Stimulated activated CD8-positive, alpha-beta memory T cell treated with anti-CD3 and anti-CD28 coated beads, Interleukin-7, amount 100 ng/mL, for 24 hours (primary cell): ENCODE measurements around the gene NIT2.
A peak's percentile ranks its signal among the peaks of the same experiment; 100 is the strongest.

ENCODE experiments used
- DNase-seq: peaks from one replicate; pipeline ENCODE4 v3.0.0-alpha.2; 2020; ENCODE audit warnings: low read depth

Gene NIT2

GRCh38 chr3:100396967-100397366, 62.4 kb downstream of the NIT2 start:
- no peak for DNase-seq

DNA sequence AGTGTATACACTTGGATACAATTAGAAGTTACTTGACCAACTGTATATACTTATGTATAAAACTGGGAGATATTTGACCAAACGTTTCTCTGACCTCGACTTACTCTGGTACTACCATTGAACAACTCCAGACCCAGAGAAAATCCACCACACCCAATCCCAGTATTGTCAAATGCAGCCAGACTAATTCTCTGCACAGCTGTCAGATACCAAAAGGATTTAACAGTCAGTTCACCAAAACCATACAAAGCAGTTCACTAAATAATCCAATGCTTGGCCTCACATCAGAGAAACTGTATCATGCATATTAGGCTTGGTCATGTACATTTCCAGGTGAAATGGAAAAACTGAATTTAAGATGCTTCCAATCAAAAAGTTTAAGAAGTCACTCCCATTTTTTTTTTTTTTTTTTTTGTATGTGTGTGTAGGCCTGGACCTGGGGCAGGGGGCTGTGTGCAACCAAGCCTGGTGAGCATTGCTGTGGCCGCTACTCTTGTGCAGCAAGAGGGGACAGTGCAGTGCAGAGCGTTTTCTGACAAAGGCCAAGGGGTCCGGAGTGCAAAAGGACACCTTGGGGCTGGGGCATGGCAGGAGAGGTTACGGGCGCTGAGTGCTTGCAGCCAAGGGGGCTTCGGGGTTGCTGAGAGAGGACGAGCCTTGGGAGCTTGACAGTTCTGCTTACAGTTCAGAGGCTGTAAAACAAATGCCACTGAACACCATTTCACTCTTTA, 64.9 kb downstream of the NIT2 start:
- no peak for DNase-seq

- peak; percentile 9 for DNase-seq
These were observed 65.8 kb downstream of the NIT2 start for GRCh38 chr3:100400419-100400779.

GRCh38 chr3:100400780-100401673, 66.5 kb downstream of the NIT2 start, which contains the start of the genes LNP1 and TOMM70:
Gene LNP1 (plus strand): TSS chr3:100401539. CDS start chr3:100429730, 28,191 bp downstream.
Gene TOMM70 (minus strand): TSS chr3:100401089. CDS start chr3:100400949, 140 bp downstream.
- DNase-seq, result peak; percentile 88

DNA sequence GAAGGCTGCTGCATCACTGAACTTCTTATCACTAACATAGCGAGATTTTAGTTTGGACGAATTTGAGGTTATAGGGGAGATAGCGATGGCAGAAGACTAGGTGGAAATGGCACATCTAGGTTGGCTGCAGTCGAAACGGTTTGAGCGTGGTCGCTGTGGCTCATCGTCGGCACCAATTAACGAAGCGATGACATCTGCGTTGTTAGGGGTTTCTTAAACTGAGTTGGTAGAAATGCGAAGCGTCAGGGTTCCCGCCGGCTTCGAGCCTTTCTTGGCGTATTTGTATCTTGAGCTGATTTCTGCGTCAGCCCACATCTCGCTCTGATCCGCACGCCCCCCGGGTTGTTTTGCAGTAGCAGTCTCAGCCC, 67.1 kb downstream of the NIT2 start:
- peak; percentile 20 for DNase-seq

DNA sequence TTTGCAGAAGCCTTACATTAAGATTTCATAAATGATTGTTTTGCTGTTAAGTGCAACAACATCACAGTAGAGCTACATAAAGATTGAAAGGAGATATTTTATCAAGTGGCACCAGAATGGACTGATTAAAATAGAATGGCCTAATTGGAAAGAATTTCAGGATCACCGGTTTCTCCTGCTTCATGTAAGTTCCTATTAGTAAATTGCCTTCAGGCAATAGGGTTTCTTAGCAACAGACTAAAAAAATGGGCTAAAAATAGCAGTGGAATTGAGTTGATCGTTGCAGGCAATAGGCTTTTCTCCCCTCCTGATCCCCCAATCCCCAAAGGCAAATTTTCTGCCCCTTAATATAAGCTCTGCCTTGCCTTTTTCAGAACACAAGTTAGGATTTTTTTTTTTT, 67.7 kb downstream of the NIT2 start:
- no peak for DNase-seq

GRCh38 chr3:100402891-100403290, 68.3 kb downstream of the NIT2 start:
- no peak for DNase-seq

GRCh38 chr3:100403362-100404249, 69.0 kb downstream of the NIT2 start:
- no peak for DNase-seq

- no peak for DNase-seq
These were observed 69.6 kb downstream of the NIT2 start for GRCh38 chr3:100404250-100404548.

DNA sequence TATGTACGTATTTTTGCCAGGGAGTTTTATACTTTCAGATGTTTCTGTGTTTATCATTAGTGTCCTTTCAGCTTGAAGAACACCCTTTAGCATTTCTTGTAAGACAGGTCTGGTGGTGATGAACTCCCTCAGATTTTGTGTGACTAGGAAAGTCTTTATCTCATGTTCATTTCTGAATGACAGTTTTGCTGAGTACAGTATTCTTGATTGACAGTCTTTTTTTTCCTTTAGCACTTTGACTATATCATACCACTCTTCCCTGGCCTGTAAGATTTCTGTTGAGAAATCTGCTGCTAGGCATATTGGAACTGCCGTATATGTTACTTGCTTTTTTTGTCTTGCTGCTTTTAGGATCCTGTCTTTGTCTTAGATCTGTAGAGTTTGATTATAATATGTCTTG, 72.6 kb downstream of the NIT2 start:
- no peak for DNase-seq

DNA sequence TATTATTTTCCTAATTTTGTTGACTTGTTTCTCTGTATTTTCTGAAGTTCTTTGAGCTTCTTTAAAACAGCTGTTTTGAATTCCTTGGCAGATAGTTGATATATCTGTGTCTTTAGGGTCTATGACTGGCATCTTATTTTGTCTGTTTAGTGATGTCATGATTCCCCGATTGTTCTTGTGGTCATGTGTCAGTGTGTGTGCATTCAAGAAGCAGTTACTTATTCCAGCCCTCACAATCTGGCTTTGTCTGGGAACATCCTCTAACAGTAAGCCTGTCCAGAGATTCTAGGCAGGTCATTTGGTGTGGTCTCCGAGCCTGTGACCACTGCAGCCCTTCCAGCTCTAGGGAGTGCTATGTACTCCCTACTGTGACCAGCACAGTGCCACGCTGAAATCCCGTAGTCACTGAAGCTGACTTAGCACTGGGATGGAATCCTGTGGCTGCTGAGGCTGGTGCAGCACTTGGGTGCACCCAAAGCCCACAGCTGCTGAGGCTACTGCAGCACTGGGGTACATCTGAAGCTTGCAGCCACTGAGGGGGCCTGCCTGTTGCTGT, 73.5 kb downstream of the NIT2 start:
- DNase-seq, result no peak
